Glutamatergic neuron (in vitro differentiated cells): ENCODE results near the gene TSFM. TPM values are rescaled to one million over a fixed set of nuclear protein-coding genes. Genes with fewer than 3 reads are reported as not detected.
A peak's percentile ranks its signal among the peaks of the same experiment; 100 is the strongest.

Source experiments
- DNase-seq: peaks from one replicate; pipeline ENCODE4 v3.0.0; 2022
- H3K27ac Mint-ChIP-seq: one replicate; pipeline ENCODE4 v1.8.0; 2020; ENCODE audit warnings: mild to moderate bottlenecking, mixed read lengths, inconsistent platforms; ENCODE audit not compliant: unreplicated experiment
- H3K27me3 Mint-ChIP-seq: one replicate; pipeline ENCODE4 v1.8.0; 2020; ENCODE audit warnings: mild to moderate bottlenecking, moderate library complexity, mixed read lengths, inconsistent platforms; ENCODE audit not compliant: unreplicated experiment
- H3K36me3 Mint-ChIP-seq: one replicate; pipeline ENCODE4 v1.8.0; 2020; ENCODE audit warnings: mild to moderate bottlenecking, mixed read lengths, inconsistent platforms; ENCODE audit not compliant: unreplicated experiment
- H3K4me1 Mint-ChIP-seq: one replicate; pipeline ENCODE4 v1.8.0; 2020; ENCODE audit warnings: mild to moderate bottlenecking, low read depth, mixed read lengths, inconsistent platforms; ENCODE audit not compliant: unreplicated experiment
- H3K4me3 Mint-ChIP-seq: one replicate; pipeline ENCODE4 v1.8.0; 2020; ENCODE audit warnings: mild to moderate bottlenecking, mixed read lengths, inconsistent platforms; ENCODE audit not compliant: unreplicated experiment
- H3K9me3 Mint-ChIP-seq: one replicate; pipeline ENCODE4 v1.8.0; 2020; ENCODE audit warnings: mild to moderate bottlenecking, moderate library complexity, mixed read lengths, inconsistent platforms; ENCODE audit not compliant: unreplicated experiment
- total RNA-seq: library from RNA; stranded (reverse); fragmentation: NEBNext Ultra II Directional; extraction: Animal tissue kit (Norgen Biotek cat#: 25700); gene quantifications from one replicate; pipeline ENCODE4 v1.2.1, GENCODE V29; 2021; ENCODE audit not compliant: unreplicated experiment
- TF ChIP-seq, protein P1 (sequence below): fragments of 200-600 bp; sonication (generic); IDR thresholded peaks from one replicate; pipeline ENCODE4 v1.5.0; 2021; ENCODE audit not compliant: partially characterized antibody, unreplicated experiment

The TSFM gene
- total RNA-seq, 1 donor from 2014 or later = 35.7 TPM

GRCh38 chr12:57766464-57767304, 15.9 kb upstream of the TSFM start, which contains the start of gene CYP27B1:
TSS of gene CYP27B1 (minus strand) at chr12:57767078. CDS start at chr12:57767041, 37 bp downstream.
- no peak for DNase-seq
- TF ChIP-seq, protein P1, sequence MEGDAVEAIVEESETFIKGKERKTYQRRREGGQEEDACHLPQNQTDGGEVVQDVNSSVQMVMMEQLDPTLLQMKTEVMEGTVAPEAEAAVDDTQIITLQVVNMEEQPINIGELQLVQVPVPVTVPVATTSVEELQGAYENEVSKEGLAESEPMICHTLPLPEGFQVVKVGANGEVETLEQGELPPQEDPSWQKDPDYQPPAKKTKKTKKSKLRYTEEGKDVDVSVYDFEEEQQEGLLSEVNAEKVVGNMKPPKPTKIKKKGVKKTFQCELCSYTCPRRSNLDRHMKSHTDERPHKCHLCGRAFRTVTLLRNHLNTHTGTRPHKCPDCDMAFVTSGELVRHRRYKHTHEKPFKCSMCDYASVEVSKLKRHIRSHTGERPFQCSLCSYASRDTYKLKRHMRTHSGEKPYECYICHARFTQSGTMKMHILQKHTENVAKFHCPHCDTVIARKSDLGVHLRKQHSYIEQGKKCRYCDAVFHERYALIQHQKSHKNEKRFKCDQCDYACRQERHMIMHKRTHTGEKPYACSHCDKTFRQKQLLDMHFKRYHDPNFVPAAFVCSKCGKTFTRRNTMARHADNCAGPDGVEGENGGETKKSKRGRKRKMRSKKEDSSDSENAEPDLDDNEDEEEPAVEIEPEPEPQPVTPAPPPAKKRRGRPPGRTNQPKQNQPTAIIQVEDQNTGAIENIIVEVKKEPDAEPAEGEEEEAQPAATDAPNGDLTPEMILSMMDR = no peak
- peaks cover 8% of the 10 kb centered on the region for H3K4me1 Mint-ChIP-seq
- no peak within 1 kb of the TSS for H3K27ac Mint-ChIP-seq
- H3K4me3 Mint-ChIP-seq = peak within 1 kb of the TSS; percentile 59
- H3K9me3 Mint-ChIP-seq = peaks cover 8% of the 10 kb centered on the region
- H3K27me3 Mint-ChIP-seq = peaks cover 21% of the 10 kb centered on the region
- H3K36me3 Mint-ChIP-seq = peaks cover 6% of the 10 kb centered on the region

- Mint-ChIP-seq H3K4me3 (no peak overlapping the region), H3K4me1 (peaks cover 10% of the 10 kb centered on the region), H3K27me3 (peaks cover 22% of the 10 kb centered on the region), H3K27ac (no peak overlapping the region), H3K9me3 (peaks cover 10% of the 10 kb centered on the region), H3K36me3 (peaks cover 6% of the 10 kb centered on the region)
- TF ChIP-seq, protein P1 = no peak
- no peak for DNase-seq
Observed at GRCh38 chr12:57767305-57767698, 15.3 kb upstream of the TSFM start.

GRCh38 chr12:57767876-57768275, 14.7 kb upstream of the TSFM start:
- no peak for DNase-seq
- H3K36me3 Mint-ChIP-seq = peaks cover 6% of the 10 kb centered on the region
- peaks cover 10% of the 10 kb centered on the region for H3K4me1 Mint-ChIP-seq
- TF ChIP-seq, protein P1 = no peak
- H3K4me3 Mint-ChIP-seq = no peak overlapping the region
- H3K27me3 Mint-ChIP-seq = peaks cover 20% of the 10 kb centered on the region
- peaks cover 8% of the 10 kb centered on the region for H3K9me3 Mint-ChIP-seq
- no peak overlapping the region for H3K27ac Mint-ChIP-seq

DNA sequence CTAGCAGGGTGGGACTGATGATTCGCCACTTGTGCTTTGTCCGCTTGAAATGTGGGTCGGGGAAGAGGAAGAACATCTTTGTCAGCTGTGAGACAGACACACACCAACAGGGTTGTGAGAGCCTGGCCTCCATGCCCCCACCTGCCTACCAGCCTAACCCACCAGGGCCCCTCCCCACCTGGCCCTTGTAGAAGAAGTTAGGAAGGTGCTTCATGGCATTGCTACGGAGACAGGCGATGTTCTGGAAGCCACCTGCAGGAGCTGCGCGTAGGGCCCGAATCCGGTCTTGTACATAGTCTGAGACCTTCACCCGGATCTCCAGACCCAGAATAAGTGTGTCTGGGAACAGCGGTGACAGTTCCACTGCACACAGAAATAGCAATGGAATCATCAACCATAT, 13.0 kb upstream of the TSFM start:
- Mint-ChIP-seq H3K4me3 (peak overlapping the region; percentile 3), H3K4me1 (peaks cover 8% of the 10 kb centered on the region), H3K36me3 (no peaks in the 10 kb centered on the region), H3K27me3 (peaks cover 8% of the 10 kb centered on the region), H3K27ac (no peak overlapping the region), H3K9me3 (peaks cover 6% of the 10 kb centered on the region)
- TF ChIP-seq, protein P1 = no peak
- DNase-seq = no peak

DNA sequence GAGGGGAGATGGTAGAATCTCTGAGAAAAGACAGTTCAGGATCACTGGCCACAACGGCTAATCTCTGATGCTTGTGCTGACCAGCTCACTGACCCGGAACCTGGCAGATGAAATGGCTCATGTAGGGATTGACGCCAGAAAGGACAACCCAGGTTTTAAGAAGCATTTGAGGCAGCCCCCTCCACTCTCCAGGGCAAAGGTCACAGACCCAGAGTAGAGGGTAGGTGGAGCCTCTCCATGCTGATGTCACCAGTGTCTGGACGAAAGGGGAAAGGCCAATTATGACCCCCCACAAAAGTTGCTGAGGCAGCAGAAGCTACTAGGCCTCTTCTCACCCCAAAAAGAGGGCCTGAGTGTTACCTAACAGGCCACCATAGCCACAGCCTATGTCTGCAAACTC, 11.9 kb upstream of the TSFM start:
- Mint-ChIP-seq H3K9me3 (peaks cover 6% of the 10 kb centered on the region), H3K36me3 (peaks cover 3% of the 10 kb centered on the region), H3K27me3 (peaks cover 8% of the 10 kb centered on the region), H3K4me3 (peak overlapping the region; percentile 38), H3K27ac (no peak overlapping the region), H3K4me1 (peaks cover 8% of the 10 kb centered on the region)
- TF ChIP-seq, protein P1 = no peak
- no peak for DNase-seq
